PC-9 (cell line): ENCODE results near the gene RIPK4. TPM values are rescaled to one million over a fixed set of nuclear protein-coding genes. Genes with fewer than 3 reads are reported as not detected.

ENCODE experiments used
- BruUV-seq: library from RNA; stranded (reverse); fragments of 400-500 nt; replicated peaks from 2 replicates; lab custom pipeline; 2021; lab: Mats Ljungman, UMichigan
- CTCF ChIA-PET: fragments of 300-600 bp; sonication (Branson Sonifier 250); formaldehyde crosslinking; loops from one replicate; lab custom pipeline; 2022; ENCODE audit warnings: antibody characterized with exemption; lab: Charles Lee
- POLR2A ChIA-PET: fragments of 300-600 bp; sonication (Branson Sonifier 250); formaldehyde crosslinking; loops from one replicate; lab custom pipeline; 2022; ENCODE audit warnings: antibody characterized with exemption; ENCODE audit not compliant: unreplicated experiment; lab: Charles Lee
- DNase-seq, 2 experiments: peaks; one replicate each; pipeline versions ENCODE4 v3.0.0 to v3.0.0-alpha.2; 2015 to 2022; ENCODE audit warnings: mixed read lengths in 1 of 2
- H2AFZ ChIP-seq: fragments of 200-600 bp; sonication (generic); 2 replicates; pipeline ENCODE4 v1.8.1; 2017; ENCODE audit warnings: antibody characterized with exemption
- H3F3A ChIP-seq: fragments of 200-600 bp; sonication (generic); 2 replicates; pipeline ENCODE4 v1.8.1; 2017; ENCODE audit warnings: antibody characterized with exemption, mild to moderate bottlenecking, low read depth; ENCODE audit not compliant: insufficient read depth
- H3K27ac ChIP-seq: fragments of 200-600 bp; sonication (generic); 2 replicates; pipeline ENCODE4 v1.6.1; 2016; ENCODE audit warnings: mixed run types
- H3K27me3 ChIP-seq: fragments of 200-600 bp; sonication (generic); 2 replicates; pipeline ENCODE4 v1.6.1; 2016; ENCODE audit warnings: low read depth, mixed run types; ENCODE audit not compliant: insufficient read depth
- H3K36me3 ChIP-seq: fragments of 200-600 bp; sonication (generic); 2 replicates; pipeline ENCODE4 v1.6.1; 2016; ENCODE audit warnings: low read depth, mixed run types
- H3K4me1 ChIP-seq: fragments of 200-600 bp; sonication (generic); replicated peaks from 2 replicates; pipeline ENCODE4 v1.6.1; 2016; ENCODE audit warnings: mixed run types; ENCODE audit not compliant: insufficient read depth
- H3K4me2 ChIP-seq: fragments of 200-600 bp; sonication (generic); 2 replicates; pipeline ENCODE4 v1.6.1; 2017; ENCODE audit warnings: mixed run types
- H3K4me3 ChIP-seq: fragments of 200-600 bp; sonication (generic); 2 replicates; pipeline ENCODE4 v1.6.1; 2016; ENCODE audit warnings: mixed run types
- H3K79me2 ChIP-seq: fragments of 200-600 bp; sonication (generic); 2 replicates; pipeline ENCODE4 v1.6.1; 2017; ENCODE audit warnings: low read depth, mixed run types
- H3K9me2 ChIP-seq: fragments of 200-600 bp; sonication (generic); 2 replicates; pipeline ENCODE4 v1.8.1; 2017; ENCODE audit warnings: mild to moderate bottlenecking; ENCODE audit not compliant: insufficient read depth
- H3K9me3 ChIP-seq: fragments of 200-600 bp; sonication (generic); 2 replicates; pipeline ENCODE4 v1.8.1; 2016; ENCODE audit warnings: low read depth; ENCODE audit not compliant: insufficient read depth
- H4K20me1 ChIP-seq: fragments of 200-600 bp; sonication (generic); 2 replicates; pipeline ENCODE4 v1.8.1; 2017; ENCODE audit not compliant: insufficient read depth
- CTCF ChIP-seq: fragments of 200-600 bp; sonication (generic); conservative IDR thresholded peaks from 2 replicates; pipeline ENCODE4 v1.6.1; 2017; ENCODE audit warnings: mixed run types, antibody characterized with exemption, mild to moderate bottlenecking, moderate library complexity
- EZH2 ChIP-seq: fragments of 200-600 bp; sonication (generic); IDR thresholded peaks from 2 replicates; pipeline ENCODE4 v1.8.0; 2017; ENCODE audit warnings: antibody characterized with exemption, low read depth
- intact Hi-C: fragments of 100-400 bp; cut with micrococcal nuclease; formaldehyde crosslinking; loops from one replicate; pipeline ENCODE4 v1.10.0; 2022; ENCODE audit not compliant: unreplicated experiment
- microRNA-seq: library from miRNA; unstranded; fragments of <30 nt; microRNA quantifications from one replicate; pipeline ENCODE4 v1.2.0, GENCODE V29; 2021; ENCODE audit warnings: borderline number of aligned reads, borderline replicate concordance
- total RNA-seq: library from RNA; stranded (reverse); gene quantifications from 2 replicates; pipeline ENCODE4 v1.2.3, GENCODE V29; 2021

RIPK4 gene
- total RNA-seq, 1 experiment from 2014 or later, result 30.1 TPM

- CTCF ChIA-PET, result no interaction called here
- BruUV-seq, result no TSS peak
These were observed 75.4 kb downstream of the RIPK4 start for GRCh38 chr21:41691205-41692184.

More at GRCh38 chr21:41691205-41692184, 75.4 kb downstream of the RIPK4 start:
- POLR2A ChIA-PET, result no interaction called here
- Histone ChIP-seq H4K20me1 (no peaks in the 10 kb centered on the region), H3K4me1 (peaks cover 30% of the 10 kb centered on the region), H3F3A (peaks cover 12% of the 10 kb centered on the region), H3K79me2 (0 out of 2 replicates have a peak, but pooled peaks cover 6% of the 10 kb centered on the region), H3K4me3 (no peak overlapping the region), H3K4me2 (no peak overlapping the region), H3K27ac (no peak overlapping the region), H3K9me2 (no peaks in the 10 kb centered on the region), H2AFZ (no peak overlapping the region), H3K9me3 (no peaks in the 10 kb centered on the region), H3K27me3 (no peaks in the 10 kb centered on the region), H3K36me3 (no peaks in the 10 kb centered on the region)
- intact Hi-C loops, result no loop called here
- DNase-seq, result no peak
- TF ChIP-seq CTCF (no peak), EZH2 (no peak)

Small RNA genes within 50 kb of the gene (microRNA-seq; reads per million reads assigned to microRNA genes)
- not detected for gene MIR6814

Other genes starting within 250 kb of the RIPK4 start
- 8.8 and 8.9 TPM in 2 replicates for gene PRDM15, start 112.3 kb upstream of the RIPK4 start, total RNA-seq
- gene C2CD2, start 187.0 kb upstream of the RIPK4 start, total RNA-seq, result 26.8 and 27.9 TPM in 2 replicates
- 9.1 and 13.5 TPM in 2 replicates for gene ZBTB21, start 243.3 kb upstream of the RIPK4 start, total RNA-seq